PFSK-1 (cell line): Measurements from ENCODE around the gene PPM1H.

Source experiments
- FOXP2 ChIP-seq: optimal IDR thresholded peaks from 2 replicates; pipeline ENCODE3; 2011; ENCODE audit warnings: borderline replicate concordance, control low read depth, inconsistent platforms; ENCODE audit not compliant: insufficient read depth; ENCODE audit errors: extremely low read length, extremely low read depth
- POLR2AphosphoS5 ChIP-seq: IDR thresholded peaks from 2 replicates; pipeline ENCODE4 v1.6.1; 2012; ENCODE audit warnings: low read depth, mild to moderate bottlenecking, control low read depth, low read length, moderate library complexity
- SIN3A ChIP-seq: IDR thresholded peaks from 2 replicates; pipeline ENCODE4 v1.6.1; 2012; ENCODE audit warnings: mild to moderate bottlenecking, low read length, moderate library complexity, borderline replicate concordance; ENCODE audit not compliant: insufficient read depth
- TAF1 ChIP-seq: IDR thresholded peaks from 2 replicates; pipeline ENCODE4 v1.6.1; 2012; ENCODE audit warnings: low read length, control low read depth, borderline replicate concordance; ENCODE audit not compliant: insufficient read depth
- TF ChIP-seq, protein P1 (sequence below), 2 experiments: IDR thresholded peaks; 2 replicates each; pipeline versions ENCODE4 v1.6.1 to v1.8.0; 2011 to 2012; ENCODE audit warnings: low read depth in 2 of 2, low read length in 2 of 2, control low read depth in 1 of 2, inconsistent platforms in 1 of 2, mild to moderate bottlenecking in 1 of 2, moderate library complexity in 1 of 2; ENCODE audit not compliant: insufficient read depth in 1 of 2

Gene PPM1H

DNA sequence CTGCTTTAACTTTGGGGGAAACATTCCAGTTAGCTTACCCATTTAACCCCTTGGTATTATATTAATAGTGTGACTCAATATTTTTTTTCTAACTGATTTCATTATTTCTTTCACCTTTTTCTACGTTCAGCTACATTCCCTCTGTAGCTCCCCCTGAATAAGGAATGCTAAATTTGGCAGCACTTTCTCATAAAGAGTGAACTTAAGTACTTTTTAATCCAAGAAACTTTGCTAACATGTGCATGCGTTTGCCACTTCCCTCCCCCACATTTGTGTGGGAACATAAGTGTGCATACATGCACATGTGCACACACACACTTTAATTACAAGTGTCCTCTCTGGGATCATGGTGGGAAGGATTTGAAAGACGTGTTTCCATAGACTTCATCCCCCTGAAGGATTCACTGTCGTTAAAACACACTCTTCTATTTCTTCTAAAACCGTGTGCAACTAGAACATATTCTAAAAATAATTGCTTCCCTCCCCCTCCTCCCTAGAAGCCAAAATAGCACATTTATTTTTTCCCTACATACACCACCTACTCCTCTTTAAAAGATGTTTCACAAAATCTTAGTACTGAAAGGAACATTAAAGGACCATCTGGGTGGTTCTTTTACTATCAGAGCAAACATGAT, 142.6 kb downstream of the PPM1H start:
- TF ChIP-seq FOXP2 (no peak), SIN3A (no peak), POLR2AphosphoS5 (no peak), TAF1 (no peak)
- TF ChIP-seq, protein P1, sequence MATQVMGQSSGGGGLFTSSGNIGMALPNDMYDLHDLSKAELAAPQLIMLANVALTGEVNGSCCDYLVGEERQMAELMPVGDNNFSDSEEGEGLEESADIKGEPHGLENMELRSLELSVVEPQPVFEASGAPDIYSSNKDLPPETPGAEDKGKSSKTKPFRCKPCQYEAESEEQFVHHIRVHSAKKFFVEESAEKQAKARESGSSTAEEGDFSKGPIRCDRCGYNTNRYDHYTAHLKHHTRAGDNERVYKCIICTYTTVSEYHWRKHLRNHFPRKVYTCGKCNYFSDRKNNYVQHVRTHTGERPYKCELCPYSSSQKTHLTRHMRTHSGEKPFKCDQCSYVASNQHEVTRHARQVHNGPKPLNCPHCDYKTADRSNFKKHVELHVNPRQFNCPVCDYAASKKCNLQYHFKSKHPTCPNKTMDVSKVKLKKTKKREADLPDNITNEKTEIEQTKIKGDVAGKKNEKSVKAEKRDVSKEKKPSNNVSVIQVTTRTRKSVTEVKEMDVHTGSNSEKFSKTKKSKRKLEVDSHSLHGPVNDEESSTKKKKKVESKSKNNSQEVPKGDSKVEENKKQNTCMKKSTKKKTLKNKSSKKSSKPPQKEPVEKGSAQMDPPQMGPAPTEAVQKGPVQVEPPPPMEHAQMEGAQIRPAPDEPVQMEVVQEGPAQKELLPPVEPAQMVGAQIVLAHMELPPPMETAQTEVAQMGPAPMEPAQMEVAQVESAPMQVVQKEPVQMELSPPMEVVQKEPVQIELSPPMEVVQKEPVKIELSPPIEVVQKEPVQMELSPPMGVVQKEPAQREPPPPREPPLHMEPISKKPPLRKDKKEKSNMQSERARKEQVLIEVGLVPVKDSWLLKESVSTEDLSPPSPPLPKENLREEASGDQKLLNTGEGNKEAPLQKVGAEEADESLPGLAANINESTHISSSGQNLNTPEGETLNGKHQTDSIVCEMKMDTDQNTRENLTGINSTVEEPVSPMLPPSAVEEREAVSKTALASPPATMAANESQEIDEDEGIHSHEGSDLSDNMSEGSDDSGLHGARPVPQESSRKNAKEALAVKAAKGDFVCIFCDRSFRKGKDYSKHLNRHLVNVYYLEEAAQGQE (IDR thresholded peaks at IDR 0.05; ENCODE audit: insufficient read depth in 1 of 2, low read depth in 2 of 2, low read length in 2 of 2), result no peak

DNA sequence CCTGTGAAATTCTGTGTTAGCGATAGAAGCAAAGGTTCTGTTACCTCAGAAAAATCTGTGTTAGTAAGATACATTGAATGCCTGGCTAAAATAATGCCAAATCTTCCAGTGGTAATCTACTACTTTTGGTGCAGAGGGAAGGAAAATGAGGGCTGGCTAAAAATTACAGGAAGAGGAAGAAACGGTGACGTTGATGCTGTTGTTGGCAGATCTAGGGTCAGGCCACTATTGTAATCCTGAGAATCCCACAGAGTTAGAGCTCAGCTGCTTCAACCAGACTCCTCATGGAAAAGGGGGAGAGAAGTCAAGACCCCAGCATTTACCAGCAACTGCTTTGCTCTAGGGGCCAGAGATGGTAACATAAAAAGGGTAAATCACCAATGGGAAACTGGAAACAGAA, 145.1 kb downstream of the PPM1H start:
- TF ChIP-seq POLR2AphosphoS5 (no peak), SIN3A (no peak)
- TF ChIP-seq, protein P1 (IDR thresholded peaks at IDR 0.05; ENCODE audit: insufficient read depth in 1 of 2, low read depth in 2 of 2, low read length in 2 of 2), result no peak

DNA sequence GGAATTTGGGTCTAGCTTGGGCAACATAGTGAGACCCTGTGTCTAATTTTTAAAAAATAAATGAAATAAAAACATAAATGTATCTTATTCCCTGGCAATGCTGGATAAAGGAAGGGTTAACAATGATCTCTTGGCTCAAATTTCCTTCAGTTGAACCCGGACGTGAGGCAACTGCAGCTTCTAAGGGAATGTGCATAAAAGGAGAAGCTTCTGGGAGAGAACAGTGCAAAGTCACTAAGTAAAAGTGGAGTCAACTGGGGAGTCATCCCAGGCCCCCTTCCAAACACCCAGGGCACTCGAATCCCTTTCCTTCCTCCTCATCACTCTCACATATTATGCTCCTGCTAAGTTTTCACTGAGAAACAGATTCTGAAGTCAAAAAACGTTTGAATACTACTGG, 147.3 kb downstream of the PPM1H start:
- TF ChIP-seq, protein P1 (IDR thresholded peaks at IDR 0.05; ENCODE audit: insufficient read depth in 1 of 2, low read depth in 2 of 2, low read length in 2 of 2), result no peak
- TF ChIP-seq SIN3A (no peak), FOXP2 (no peak), TAF1 (no peak), POLR2AphosphoS5 (no peak)

DNA sequence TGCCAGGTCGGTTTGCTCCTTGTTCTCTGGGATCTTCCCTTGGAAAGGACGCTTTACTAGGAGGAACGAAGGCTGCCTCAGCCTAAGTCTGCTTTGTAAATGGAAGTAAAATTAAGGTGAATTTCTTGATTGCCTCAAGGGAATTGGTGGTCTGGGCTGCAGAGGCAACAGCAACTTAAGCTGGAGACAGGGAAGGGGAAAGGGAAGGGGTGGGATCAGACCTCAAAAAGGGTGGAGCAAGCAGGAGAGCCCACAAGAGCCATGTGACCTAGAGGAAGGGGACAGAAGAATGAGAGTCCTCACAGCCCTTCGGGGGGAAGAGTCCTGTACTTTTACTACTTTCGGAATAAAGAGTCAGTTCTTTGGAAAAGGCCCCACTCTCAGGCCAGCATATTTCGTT, 147.9 kb downstream of the PPM1H start:
- TF ChIP-seq TAF1 (peak; percentile 43; the same call in 1 of the 2 replicates), SIN3A (no peak)

DNA sequence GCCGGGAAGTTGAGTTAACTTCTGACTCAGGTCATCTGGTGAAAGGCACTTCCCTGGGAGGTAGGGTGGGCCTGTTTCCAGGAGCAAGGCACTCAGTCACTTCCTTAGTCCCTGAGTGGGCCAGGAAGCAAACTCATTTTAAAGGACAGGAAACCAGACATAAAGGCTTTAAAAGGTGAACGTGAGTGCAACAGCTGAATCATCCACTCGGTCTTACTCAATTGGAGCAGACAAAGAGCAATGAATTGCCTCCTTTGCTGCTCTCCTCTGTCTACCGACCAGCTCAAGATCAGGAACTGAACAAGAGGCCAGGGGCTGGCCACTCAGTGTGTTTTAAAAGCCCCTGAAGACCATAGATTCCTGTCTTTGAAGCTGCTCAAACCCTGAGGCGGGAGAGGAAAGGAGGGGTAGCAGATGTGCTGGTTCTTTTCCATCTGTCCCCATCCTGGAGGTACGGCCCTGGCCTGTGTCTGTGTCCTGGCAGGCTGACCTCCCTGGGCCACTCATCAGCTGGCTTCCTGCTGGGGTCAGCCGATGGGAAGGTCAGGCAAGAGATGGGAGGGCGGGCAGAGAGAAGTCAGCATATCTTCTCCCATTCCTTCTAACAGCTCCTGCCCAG, 148.9 kb downstream of the PPM1H start:
- TF ChIP-seq POLR2AphosphoS5, result peak; percentile 59
- peak; percentile 43; the same call in 1 of the 2 replicates for TF ChIP-seq TAF1
- TF ChIP-seq SIN3A, result peak; percentile 24; the same call in 1 of the 2 replicates
- TF ChIP-seq FOXP2, result peak; percentile 58
- TF ChIP-seq, protein P1 (IDR thresholded peaks at IDR 0.05; ENCODE audit: insufficient read depth in 1 of 2, low read depth in 2 of 2, low read length in 2 of 2), result peak in 1 of 2 experiments; percentile 60; a peak in 1 of 4 replicates
